HEK293T (cell line): Measurements from ENCODE around the gene RERG.

ENCODE experiments used
- CTCF ChIA-PET: fragments of 350-600 bp; formaldehyde crosslinking; extraction: SDS; loops from one replicate; lab custom pipeline; 2021; ENCODE audit warnings: antibody characterized with exemption, inconsistent platforms; lab: Yijun Ruan, JAX
- POLR2A ChIA-PET: fragments of 350-600 bp; formaldehyde crosslinking; extraction: SDS; loops from one replicate; lab custom pipeline; 2020; ENCODE audit warnings: antibody characterized with exemption, inconsistent platforms; lab: Yijun Ruan, JAX
- DNase-seq: peaks from one replicate; pipeline ENCODE4 v3.0.0; 2012; ENCODE audit warnings: mixed read lengths; ENCODE audit errors: extremely low spot score
- ARNT ChIP-seq: fragments of 450-650 bp; IDR thresholded peaks from 2 replicates; pipeline ENCODE4 v1.6.1; 2017; ENCODE audit warnings: mild to moderate bottlenecking
- BHLHE40 ChIP-seq: fragments of 450-650 bp; IDR thresholded peaks from 2 replicates; pipeline ENCODE4 v1.6.1; 2016; ENCODE audit warnings: mild to moderate bottlenecking, moderate library complexity, borderline replicate concordance
- CTBP1 ChIP-seq: fragments of 450-650 bp; IDR thresholded peaks from 2 replicates; pipeline ENCODE4 v1.6.1; 2016; ENCODE audit warnings: borderline replicate concordance
- ELF4 ChIP-seq: fragments of 450-650 bp; IDR thresholded peaks from 2 replicates; pipeline ENCODE4 v1.6.1; 2017; ENCODE audit warnings: antibody characterized with exemption
- FOXA1 ChIP-seq: fragments of 450-650 bp; IDR thresholded peaks from 2 replicates; pipeline ENCODE4 v1.6.1; 2016; ENCODE audit warnings: mild to moderate bottlenecking
- FOXK2 ChIP-seq: fragments of 450-650 bp; IDR thresholded peaks from 2 replicates; pipeline ENCODE4 v1.6.1; 2016; ENCODE audit warnings: mild to moderate bottlenecking
- FOXM1 ChIP-seq: fragments of 450-650 bp; IDR thresholded peaks from 2 replicates; pipeline ENCODE4 v1.6.1; 2017; ENCODE audit warnings: mild to moderate bottlenecking, borderline replicate concordance
- HDGF ChIP-seq: fragments of 450-650 bp; IDR thresholded peaks from 2 replicates; pipeline ENCODE4 v1.6.1; 2017; ENCODE audit warnings: antibody characterized with exemption, borderline replicate concordance
- L3MBTL2 ChIP-seq: fragments of 450-650 bp; conservative IDR thresholded peaks from 2 replicates; pipeline ENCODE4 v1.6.1; 2016; ENCODE audit warnings: mild to moderate bottlenecking
- LEF1 ChIP-seq: fragments of 450-650 bp; IDR thresholded peaks from 2 replicates; pipeline ENCODE4 v1.6.1; 2017; ENCODE audit warnings: mild to moderate bottlenecking, borderline replicate concordance
- NFRKB ChIP-seq: fragments of 450-650 bp; IDR thresholded peaks from 2 replicates; pipeline ENCODE4 v1.6.1; 2016; ENCODE audit warnings: mild to moderate bottlenecking, moderate library complexity
- PKNOX1 ChIP-seq: fragments of 450-650 bp; IDR thresholded peaks from 2 replicates; pipeline ENCODE4 v1.6.1; 2016
- SP1 ChIP-seq: fragments of 450-650 bp; IDR thresholded peaks from 2 replicates; pipeline ENCODE4 v1.6.1; 2017
- SUZ12 ChIP-seq: fragments of 450-650 bp; IDR thresholded peaks from 2 replicates; pipeline ENCODE4 v1.6.1; 2016; ENCODE audit warnings: mild to moderate bottlenecking
- TARDBP ChIP-seq: fragments of 450-650 bp; IDR thresholded peaks from 2 replicates; pipeline ENCODE4 v1.6.1; 2016
- ZNF384 ChIP-seq: fragments of 450-650 bp; IDR thresholded peaks from 2 replicates; pipeline ENCODE4 v1.6.1; 2016

Gene RERG

GRCh38 chr12:15253990-15254389, 32.8 kb upstream of the RERG start:
- CTCF ChIA-PET = no interaction called here
- TF ChIP-seq BHLHE40 (no peak), ZNF384 (no peak), ELF4 (no peak), SP1 (no peak), ARNT (no peak), NFRKB (no peak), FOXA1 (no peak), CTBP1 (no peak), PKNOX1 (no peak), FOXM1 (no peak), TARDBP (no peak), SUZ12 (no peak), FOXK2 (no peak), L3MBTL2 (no peak), HDGF (no peak)
- DNase-seq = no peak
- POLR2A ChIA-PET = no interaction called here

DNA sequence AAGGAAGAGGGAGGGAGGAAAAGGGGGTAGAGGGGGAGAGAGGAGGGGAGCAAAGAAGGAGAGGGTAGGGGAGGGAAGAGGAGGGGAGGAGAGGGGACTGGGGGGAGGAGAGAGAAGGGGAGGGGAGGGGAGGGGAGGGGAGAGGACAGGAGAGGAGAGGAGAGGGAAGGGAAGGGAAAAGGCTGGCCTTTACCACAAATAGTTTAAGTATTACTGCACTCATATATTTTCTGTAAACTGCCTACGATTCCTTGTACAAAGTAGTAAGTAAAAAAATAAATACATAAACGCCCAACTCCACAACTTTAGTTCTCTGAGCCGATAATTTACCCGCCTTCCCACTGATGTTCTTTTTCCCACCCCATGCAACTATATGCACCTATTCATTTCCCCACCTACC, 23.7 kb upstream of the RERG start:
- POLR2A ChIA-PET = no interaction called here
- TF ChIP-seq LEF1 (no peak), CTBP1 (no peak), BHLHE40 (no peak), ELF4 (no peak), SUZ12 (no peak), FOXA1 (no peak), L3MBTL2 (no peak), TARDBP (no peak)
- DNase-seq = no peak
- CTCF ChIA-PET = no interaction called here

- TF ChIP-seq TARDBP (no peak), NFRKB (no peak), L3MBTL2 (no peak), CTBP1 (no peak), SP1 (no peak), ZNF384 (no peak), ELF4 (no peak), BHLHE40 (no peak)
- ChIA-PET POLR2A (no interaction called here), CTCF (no interaction called here)
- DNase-seq = no peak
Measured at GRCh38 chr12:15244341-15244740, 23.1 kb upstream of the RERG start.

DNA sequence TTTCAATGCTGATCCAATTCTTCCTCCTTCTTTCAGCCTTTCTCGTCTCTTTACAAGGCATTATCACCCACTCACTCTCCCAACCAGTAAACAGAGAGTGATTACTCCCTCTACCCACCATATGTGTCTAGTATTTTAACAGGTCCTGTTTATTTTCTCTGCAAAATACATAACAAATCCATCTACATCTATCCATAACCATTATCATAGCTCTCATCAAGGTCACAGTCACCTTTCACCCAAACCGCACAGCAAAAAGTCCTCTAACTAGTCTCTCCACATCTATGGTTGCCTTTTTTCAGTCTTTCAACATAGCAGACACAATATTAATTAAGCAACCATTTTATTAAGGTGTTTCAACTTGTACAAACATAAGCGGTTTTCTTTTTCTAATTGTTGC, 21.9 kb upstream of the RERG start:
- ChIA-PET CTCF (no interaction called here), POLR2A (no interaction called here)
- no peak for TF ChIP-seq TARDBP
- no peak for DNase-seq

DNA sequence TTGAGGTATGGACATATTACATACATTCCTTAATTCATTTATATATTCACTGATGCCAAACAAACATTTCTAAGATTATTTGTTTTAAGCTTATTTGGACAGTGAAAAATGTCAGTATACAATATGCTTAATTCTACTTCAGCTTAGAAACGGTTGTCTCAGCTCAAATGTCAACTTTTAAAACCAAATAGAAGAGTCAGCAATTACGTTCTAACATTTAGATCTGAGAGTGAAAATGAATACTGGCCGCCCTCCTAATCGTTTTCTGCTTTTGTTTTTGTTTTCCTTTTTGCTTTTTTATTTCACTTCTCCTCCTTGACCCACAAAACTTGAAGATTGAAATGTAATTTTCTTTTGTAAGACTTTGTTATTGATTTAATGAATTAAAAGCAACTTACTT, 19.7 kb upstream of the RERG start:
- POLR2A ChIA-PET = no interaction called here
- CTCF ChIA-PET = no interaction called here
- TF ChIP-seq TARDBP (no peak), HDGF (no peak), FOXA1 (no peak), ARNT (no peak), BHLHE40 (no peak)
- no peak for DNase-seq

GRCh38 chr12:15234508-15234907, 13.3 kb upstream of the RERG start:
- TF ChIP-seq NFRKB (no peak), SUZ12 (no peak), ELF4 (no peak), BHLHE40 (no peak), PKNOX1 (no peak), HDGF (no peak), TARDBP (no peak), ARNT (no peak), CTBP1 (no peak), FOXA1 (no peak), LEF1 (no peak), L3MBTL2 (no peak), SP1 (no peak), FOXM1 (no peak), FOXK2 (no peak)
- CTCF ChIA-PET = no interaction called here
- DNase-seq = no peak
- POLR2A ChIA-PET = no interaction called here

GRCh38 chr12:15234011-15234410, 12.8 kb upstream of the RERG start:
- TF ChIP-seq BHLHE40 (no peak), ELF4 (no peak), CTBP1 (no peak), HDGF (no peak), PKNOX1 (no peak), FOXM1 (no peak), TARDBP (no peak), ARNT (no peak), SUZ12 (no peak), FOXA1 (no peak), SP1 (no peak), L3MBTL2 (no peak), NFRKB (no peak), ZNF384 (no peak), FOXK2 (no peak)
- DNase-seq = no peak
- ChIA-PET CTCF (no interaction called here), POLR2A (no interaction called here)
